ENCODE results near the gene USP38. TPM values are rescaled to one million over a fixed set of nuclear protein-coding genes. Genes with fewer than 3 reads are reported as not detected.

USP38 gene
- total and polyA plus RNA-seq, 2 donors (not counting 1 experiment from before 2014, with no cell fraction given), result 9.6 to 23.9 TPM

DNA sequence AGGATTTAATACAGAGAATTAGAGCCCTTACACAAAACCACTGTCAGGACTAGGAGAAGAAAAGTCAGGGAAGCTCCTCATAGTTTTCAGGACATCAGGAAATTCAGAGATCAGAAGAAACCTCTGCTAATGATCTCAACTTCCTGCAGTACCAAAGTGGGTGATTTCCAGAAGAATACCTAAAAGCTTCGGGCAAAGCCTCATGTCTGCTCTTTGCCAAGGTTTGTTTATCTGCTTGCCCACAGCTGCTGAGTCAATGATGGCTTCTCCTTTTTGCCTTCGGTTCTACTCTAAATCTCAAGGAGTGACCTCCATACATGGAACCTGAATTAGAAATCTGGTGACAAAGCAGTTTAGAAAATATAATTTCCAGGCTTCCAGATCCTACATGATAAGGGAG lies 68.4 kb downstream of the USP38 start:
- ATAC-seq (ENCODE audit: low read depth), result no peak
- TF ChIP-seq, protein P1, sequence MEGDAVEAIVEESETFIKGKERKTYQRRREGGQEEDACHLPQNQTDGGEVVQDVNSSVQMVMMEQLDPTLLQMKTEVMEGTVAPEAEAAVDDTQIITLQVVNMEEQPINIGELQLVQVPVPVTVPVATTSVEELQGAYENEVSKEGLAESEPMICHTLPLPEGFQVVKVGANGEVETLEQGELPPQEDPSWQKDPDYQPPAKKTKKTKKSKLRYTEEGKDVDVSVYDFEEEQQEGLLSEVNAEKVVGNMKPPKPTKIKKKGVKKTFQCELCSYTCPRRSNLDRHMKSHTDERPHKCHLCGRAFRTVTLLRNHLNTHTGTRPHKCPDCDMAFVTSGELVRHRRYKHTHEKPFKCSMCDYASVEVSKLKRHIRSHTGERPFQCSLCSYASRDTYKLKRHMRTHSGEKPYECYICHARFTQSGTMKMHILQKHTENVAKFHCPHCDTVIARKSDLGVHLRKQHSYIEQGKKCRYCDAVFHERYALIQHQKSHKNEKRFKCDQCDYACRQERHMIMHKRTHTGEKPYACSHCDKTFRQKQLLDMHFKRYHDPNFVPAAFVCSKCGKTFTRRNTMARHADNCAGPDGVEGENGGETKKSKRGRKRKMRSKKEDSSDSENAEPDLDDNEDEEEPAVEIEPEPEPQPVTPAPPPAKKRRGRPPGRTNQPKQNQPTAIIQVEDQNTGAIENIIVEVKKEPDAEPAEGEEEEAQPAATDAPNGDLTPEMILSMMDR (IDR thresholded peaks at IDR 0.05), result no peak
- TF ChIP-seq EZH2 (IDR thresholded peaks at IDR 0.05; ENCODE audit: borderline replicate concordance, insufficient read depth, low read depth, low read length, poor library complexity, severe bottlenecking), result no peak
- no peaks in the 10 kb centered on the region for H3K4me1 ChIP-seq (ENCODE audit: control insufficient read depth in 2 of 2, insufficient read depth in 2 of 2, low read length in 2 of 2)
- no peaks in the 10 kb centered on the region for H3K9me3 ChIP-seq (ENCODE audit: control extremely low read depth in 1 of 3, control insufficient read depth in 2 of 3, insufficient read depth in 1 of 3, low read length in 2 of 3)
- H3K27me3 ChIP-seq (replicated peaks in 1 of 4; ENCODE audit: control extremely low read depth in 1 of 4, control insufficient read depth in 3 of 4, insufficient read depth in 4 of 4, low read length in 3 of 4), result no peaks in the 10 kb centered on the region
- no peaks in the 10 kb centered on the region for H4K20me1 ChIP-seq (ENCODE audit: control insufficient read depth, insufficient read depth, low read length, poor library complexity, severe bottlenecking)
- Mint-ChIP-seq H3K4me3 (no peak overlapping the region), H3K27me3 (peaks cover 6% of the 10 kb centered on the region), H3K9me3 (ENCODE audit: insufficient read depth) (no peaks in the 10 kb centered on the region), H3K27ac (no peak overlapping the region), H3K4me1 (no peaks in the 10 kb centered on the region)
- no peak overlapping the region for H3K4me2 ChIP-seq (replicated peaks; ENCODE audit: low read depth, low read length, poor library complexity, severe bottlenecking)
- H3K27ac ChIP-seq (ENCODE audit: low read length in 2 of 2), result no peak overlapping the region
- no peak overlapping the region for H3K4me3 ChIP-seq (ENCODE audit: control extremely low read depth in 1 of 5, extremely low read depth in 1 of 5, insufficient read depth in 1 of 5, low read depth in 2 of 5, low read length in 4 of 5)
- no peaks in the 10 kb centered on the region for H3K79me2 ChIP-seq (ENCODE audit: control insufficient read depth, insufficient read depth, low read length)
- H3K9ac ChIP-seq (ENCODE audit: low read length), result no peak overlapping the region
- POLR2A ChIA-PET, result no interaction called here
- intact Hi-C loops (cut with micrococcal nuclease), result no loop called here
- H3K36me3 ChIP-seq (replicated peaks in 1 of 2; ENCODE audit: control extremely low read depth in 1 of 2, control insufficient read depth in 1 of 2, extremely low read depth in 1 of 2, insufficient read depth in 2 of 2, low read length in 1 of 2), result no peaks in the 10 kb centered on the region
- H2AFZ ChIP-seq (ENCODE audit: insufficient read depth, low read depth, low read length, poor library complexity, severe bottlenecking), result no peak overlapping the region
- CTCF ChIA-PET, result no interaction called here
- no peak for DNase-seq
- WGBS (ENCODE audit: insufficient coverage), result 17% methylated on average over 1 of the region's 2 CpGs

DNA sequence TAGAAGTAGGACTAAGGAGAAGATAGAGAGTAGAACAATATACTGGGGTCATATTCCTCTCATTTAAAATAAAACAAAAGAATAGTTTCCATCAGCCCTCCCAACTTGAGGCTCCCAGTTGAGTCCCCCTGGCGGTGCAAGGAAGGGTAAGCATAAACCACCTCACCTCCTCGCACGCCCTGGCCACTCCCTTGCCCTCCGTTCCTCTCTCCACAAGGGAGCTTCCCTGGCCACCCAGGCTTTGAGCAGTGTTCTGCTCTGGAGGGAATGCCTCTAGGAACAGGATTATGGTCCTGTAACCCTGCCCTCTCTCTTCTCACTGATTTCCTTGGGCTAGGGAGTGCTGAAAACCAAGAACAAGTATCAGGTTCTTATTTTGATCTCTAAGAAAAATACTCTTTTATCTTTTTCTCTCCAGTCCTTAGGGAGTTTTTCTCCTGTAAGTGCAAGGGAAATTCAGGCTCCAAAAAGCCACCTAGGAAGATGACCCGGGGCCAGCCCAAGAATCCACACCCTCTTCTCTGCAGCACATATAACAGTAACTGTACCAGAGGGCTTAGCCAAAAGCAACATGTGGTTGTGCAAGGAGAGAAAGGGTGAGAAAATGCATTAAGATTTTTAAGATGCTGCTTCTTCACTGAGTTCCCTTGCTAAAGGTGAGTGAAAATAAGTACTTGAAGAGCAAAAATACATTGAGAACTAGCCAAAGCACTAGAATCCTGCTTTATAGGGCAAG lies 69.9 kb downstream of the USP38 start:
- Mint-ChIP-seq H3K27me3 (no peaks in the 10 kb centered on the region), H3K4me3 (no peak overlapping the region), H3K9me3 (ENCODE audit: insufficient read depth) (no peaks in the 10 kb centered on the region), H3K27ac (no peak overlapping the region), H3K4me1 (no peaks in the 10 kb centered on the region)
- intact Hi-C loops (cut with micrococcal nuclease), result no loop called here
- Histone ChIP-seq H3K9me3 (ENCODE audit: control extremely low read depth in 1 of 3, control insufficient read depth in 2 of 3, insufficient read depth in 1 of 3, low read length in 2 of 3) (no peaks in the 10 kb centered on the region), H3K36me3 (replicated peaks in 1 of 2; ENCODE audit: control extremely low read depth in 1 of 2, control insufficient read depth in 1 of 2, extremely low read depth in 1 of 2, insufficient read depth in 2 of 2, low read length in 1 of 2) (no peaks in the 10 kb centered on the region), H2AFZ (ENCODE audit: insufficient read depth, low read depth, low read length, poor library complexity, severe bottlenecking) (no peak overlapping the region), H3K4me1 (ENCODE audit: control insufficient read depth in 2 of 2, insufficient read depth in 2 of 2, low read length in 2 of 2) (no peaks in the 10 kb centered on the region), H3K27ac (ENCODE audit: low read length in 2 of 2) (no peak overlapping the region), H3K4me3 (ENCODE audit: control extremely low read depth in 1 of 5, extremely low read depth in 1 of 5, insufficient read depth in 1 of 5, low read depth in 2 of 5, low read length in 4 of 5) (no peak overlapping the region), H3K4me2 (replicated peaks; ENCODE audit: low read depth, low read length, poor library complexity, severe bottlenecking) (no peak overlapping the region), H3K9ac (ENCODE audit: low read length) (no peak overlapping the region), H3K27me3 (replicated peaks in 1 of 4; ENCODE audit: control extremely low read depth in 1 of 4, control insufficient read depth in 3 of 4, insufficient read depth in 4 of 4, low read length in 3 of 4) (no peaks in the 10 kb centered on the region), H4K20me1 (ENCODE audit: control insufficient read depth, insufficient read depth, low read length, poor library complexity, severe bottlenecking) (no peaks in the 10 kb centered on the region), H3K79me2 (ENCODE audit: control insufficient read depth, insufficient read depth, low read length) (no peaks in the 10 kb centered on the region)
- DNase-seq, result no peak
- ATAC-seq (ENCODE audit: low read depth), result no peak
- ChIA-PET CTCF (no interaction called here), POLR2A (no interaction called here)
- TF ChIP-seq EZH2 (IDR thresholded peaks at IDR 0.05; ENCODE audit: borderline replicate concordance, insufficient read depth, low read depth, low read length, poor library complexity, severe bottlenecking), result no peak
- TF ChIP-seq, protein P1 (IDR thresholded peaks at IDR 0.05), result no peak
- WGBS (ENCODE audit: insufficient coverage), result 94% methylated on average over 4 of the region's 5 CpGs

Data from B cell (primary cell).